Measurements from ENCODE around the gene CHST7. TPM values are rescaled to one million over a fixed set of nuclear protein-coding genes. Genes with fewer than 3 reads are reported as not detected.
A peak's percentile ranks its signal among the peaks of the same experiment; 100 is the strongest.

Gene CHST7
- total RNA-seq, 1 experiment from 2014 or later: 17.1 TPM

DNA sequence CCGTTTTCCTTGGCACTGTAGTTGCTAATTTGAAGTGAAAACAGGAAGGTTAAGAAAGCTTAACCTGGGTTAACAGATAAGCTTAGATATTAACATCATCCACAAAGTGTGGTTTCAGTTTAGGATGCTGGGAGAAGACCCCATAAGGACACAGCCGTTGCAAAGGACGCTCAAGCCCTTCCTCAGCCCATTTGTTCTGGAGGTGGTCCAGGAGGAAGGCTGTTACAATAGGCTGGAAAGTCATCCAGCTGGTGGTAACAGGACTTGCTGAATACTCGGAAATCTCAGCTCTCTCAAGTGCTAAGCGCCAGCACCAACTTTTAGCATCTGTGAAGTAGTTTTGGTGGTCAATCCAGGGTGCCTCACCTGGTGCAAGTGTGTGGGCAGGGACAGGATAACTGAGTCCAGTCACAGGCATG, 14.2 kb downstream of the CHST7 start:
- no peak overlapping the region for H4K91ac ChIP-seq (ENCODE audit: insufficient read length, low read depth, low read length)
- no peak for DNase-seq

More for the DNA sequence above, 14.2 kb downstream of the CHST7 start:
- H3K9me3 Mint-ChIP-seq: peaks cover 56 to 58% of the 10 kb centered on the region in 2 experiments
- H2BK120ac ChIP-seq (ENCODE audit: low read depth, low read length, poor library complexity, severe bottlenecking): no peak overlapping the region
- peak overlapping the region; percentile 38 to 60; a peak in 4 of 5 replicates for H3K4me3 Mint-ChIP-seq
- H2BK15ac ChIP-seq (ENCODE audit: low read depth, low read length): no peak overlapping the region
- no peak overlapping the region for H2AK5ac ChIP-seq (ENCODE audit: insufficient read length, low read length)
- H3K79me1 ChIP-seq (ENCODE audit: insufficient read depth, low read depth, low read length, poor library complexity, severe bottlenecking): peaks cover 2% of the 10 kb centered on the region
- H2AFZ ChIP-seq (ENCODE audit: low read length): no peak overlapping the region
- TF ChIP-seq, protein P1, sequence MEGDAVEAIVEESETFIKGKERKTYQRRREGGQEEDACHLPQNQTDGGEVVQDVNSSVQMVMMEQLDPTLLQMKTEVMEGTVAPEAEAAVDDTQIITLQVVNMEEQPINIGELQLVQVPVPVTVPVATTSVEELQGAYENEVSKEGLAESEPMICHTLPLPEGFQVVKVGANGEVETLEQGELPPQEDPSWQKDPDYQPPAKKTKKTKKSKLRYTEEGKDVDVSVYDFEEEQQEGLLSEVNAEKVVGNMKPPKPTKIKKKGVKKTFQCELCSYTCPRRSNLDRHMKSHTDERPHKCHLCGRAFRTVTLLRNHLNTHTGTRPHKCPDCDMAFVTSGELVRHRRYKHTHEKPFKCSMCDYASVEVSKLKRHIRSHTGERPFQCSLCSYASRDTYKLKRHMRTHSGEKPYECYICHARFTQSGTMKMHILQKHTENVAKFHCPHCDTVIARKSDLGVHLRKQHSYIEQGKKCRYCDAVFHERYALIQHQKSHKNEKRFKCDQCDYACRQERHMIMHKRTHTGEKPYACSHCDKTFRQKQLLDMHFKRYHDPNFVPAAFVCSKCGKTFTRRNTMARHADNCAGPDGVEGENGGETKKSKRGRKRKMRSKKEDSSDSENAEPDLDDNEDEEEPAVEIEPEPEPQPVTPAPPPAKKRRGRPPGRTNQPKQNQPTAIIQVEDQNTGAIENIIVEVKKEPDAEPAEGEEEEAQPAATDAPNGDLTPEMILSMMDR (conservative IDR thresholded peaks at IDR 0.05): no peak
- no peaks in the 10 kb centered on the region; the same call in 1 of the 2 replicates for H3K27me3 ChIP-seq (ENCODE audit: insufficient read depth, low read length)
- no peak overlapping the region for H2BK20ac ChIP-seq (ENCODE audit: low read depth, low read length, poor library complexity, severe bottlenecking)
- H3K23ac ChIP-seq (ENCODE audit: insufficient read length, low read depth, low read length): no peak overlapping the region
- peaks cover 36 to 38% of the 10 kb centered on the region in 2 experiments for H3K4me1 Mint-ChIP-seq
- peaks cover 3 to 13% (median 12%) of the 10 kb centered on the region in 3 experiments; a peak in 6 of 7 replicates for H3K36me3 Mint-ChIP-seq (ENCODE audit: insufficient read depth in 1 of 3, low read depth in 3 of 3)
- H3K4ac ChIP-seq (ENCODE audit: low read depth, low read length): no peak overlapping the region
- no peak overlapping the region for H3K18ac ChIP-seq (ENCODE audit: insufficient read length, low read depth, low read length)
- WGBS (ENCODE audit: extremely low coverage, insufficient read length, low lambda C conversion rate): no CpG with 5 or more reads among the region's 5 CpGs
- H3K4me2 ChIP-seq (ENCODE audit: insufficient read depth, insufficient read length, low read length): peak overlapping the region; percentile 54
- H2BK12ac ChIP-seq (ENCODE audit: insufficient read length, low read depth, low read length): no peak overlapping the region
- no peak overlapping the region for H3K9ac ChIP-seq (ENCODE audit: extremely low read depth, insufficient read length, low read length)
- no peak overlapping the region for H3T11ph ChIP-seq (ENCODE audit: low read length)
- H3K14ac ChIP-seq (ENCODE audit: insufficient read depth, low read length): no peak overlapping the region; the same call in 1 of the 2 replicates
- no peaks in the 10 kb centered on the region; the same call in 1 of the 2 replicates for H3K4me1 ChIP-seq (ENCODE audit: insufficient read depth, low read length)
- peaks cover 13% of the 10 kb centered on the region for H3K9me3 ChIP-seq (ENCODE audit: control insufficient read depth, low read depth, low read length)
- H4K5ac ChIP-seq (ENCODE audit: insufficient read length, low read depth, low read length): no peak overlapping the region
- no peaks in the 10 kb centered on the region; the same call in 1 of the 2 replicates for H3K27me3 Mint-ChIP-seq (ENCODE audit: low read depth)
- H4K20me1 ChIP-seq (ENCODE audit: control insufficient read depth, insufficient read depth, insufficient read length): no peaks in the 10 kb centered on the region
- H3K27ac Mint-ChIP-seq: 0 out of 7 replicates have a peak overlapping the region, but pooled peaks of 1 of the 3 experiments have one; percentile 12
- H4K8ac ChIP-seq (replicated peaks; ENCODE audit: insufficient read length, low read depth, low read length): no peak overlapping the region
- no peak overlapping the region for H3K27ac ChIP-seq (ENCODE audit: insufficient read length, low read depth, low read length)
- no peak overlapping the region for H3K56ac ChIP-seq (ENCODE audit: insufficient read length, low read depth, low read length)
- peaks cover 6% of the 10 kb centered on the region; the same call in 1 of the 2 replicates for H3K79me2 ChIP-seq (ENCODE audit: insufficient read depth, low read length)
- no peaks in the 10 kb centered on the region for H3K23me2 ChIP-seq (ENCODE audit: insufficient read length, low read depth, low read length, poor library complexity, severe bottlenecking)
- H2BK5ac ChIP-seq (ENCODE audit: insufficient read length, low read length): no peak overlapping the region

Data from H9 (cell line).